CD4-positive, alpha-beta T cell treated with Interleukin-15 for 1 hour (primary cell): ENCODE data around the gene HMGN4.
"Not testable (repeated sequence)": the region's sequence is repeated elsewhere in the genome, so short reads cannot be mapped to it uniquely, and the experiment has no call there.

Source experiments
- DNase-seq: peaks from one replicate; pipeline ENCODE4 v3.0.0-alpha.2; 2020

HMGN4 gene

GRCh38 chr6:26537846-26538571 is at the start of gene HMGN4:
HMGN4 (plus strand) TSS chr6:26538366; CDS start chr6:26545207, 6,841 bp downstream.
- peak; percentile 90 for DNase-seq

- DNase-seq, result no peak
Measured at GRCh38 chr6:26489996-26490964, 47.9 kb upstream of the HMGN4 start.

- DNase-seq, result no peak
Measured at GRCh38 chr6:26491604-26492003, 46.6 kb upstream of the HMGN4 start.

- no peak for DNase-seq
Measured at GRCh38 chr6:26493258-26493657, 44.9 kb upstream of the HMGN4 start.

- DNase-seq, result no peak
Measured at GRCh38 chr6:26494117-26494516, 44.0 kb upstream of the HMGN4 start.

GRCh38 chr6:26495281-26495680 is 42.9 kb upstream of the HMGN4 start:
- no peak for DNase-seq

- DNase-seq, result no peak
Measured at GRCh38 chr6:26497610-26498009, 40.6 kb upstream of the HMGN4 start.

GRCh38 chr6:26500102-26500501 is 38.1 kb upstream of the HMGN4 start, which contains the start of gene BTN1A1:
BTN1A1 (plus strand) TSS chr6:26500303; CDS start chr6:26501287, 984 bp downstream.
- no peak for DNase-seq

GRCh38 chr6:26501482-26501986 is 36.6 kb upstream of the HMGN4 start:
- DNase-seq, result peak; percentile 26

GRCh38 chr6:26502165-26502564 is 36.0 kb upstream of the HMGN4 start:
- DNase-seq, result no peak

- DNase-seq, result no peak
Measured at GRCh38 chr6:26502626-26503025, 35.5 kb upstream of the HMGN4 start.

GRCh38 chr6:26507658-26508057 is 30.5 kb upstream of the HMGN4 start:
- DNase-seq, result no peak

- DNase-seq, result not testable (repeated sequence)
Measured at GRCh38 chr6:26511033-26511432, 27.1 kb upstream of the HMGN4 start.

GRCh38 chr6:26514984-26515383 is 23.2 kb upstream of the HMGN4 start:
- no peak for DNase-seq

GRCh38 chr6:26516481-26517427 is 21.4 kb upstream of the HMGN4 start:
- no peak for DNase-seq

- no peak for DNase-seq
Measured at GRCh38 chr6:26519359-26519758, 18.8 kb upstream of the HMGN4 start.

- no peak for DNase-seq
Measured at GRCh38 chr6:26520237-26520849, 17.8 kb upstream of the HMGN4 start.

GRCh38 chr6:26520850-26521599 is 17.1 kb upstream of the HMGN4 start:
- peak; percentile 89 for DNase-seq

GRCh38 chr6:26521600-26522391 is 16.4 kb upstream of the HMGN4 start:
- peak; percentile 82 for DNase-seq
